Measurements from ENCODE around the gene RERE.
"Not testable (repeated sequence)": the region's sequence is repeated elsewhere in the genome, so short reads cannot be mapped to it uniquely, and the experiment has no call there.

Gene RERE

GRCh38 chr1:8704866-8705506 is 112.5 kb downstream of the RERE start:
- in situ Hi-C loops (cut with MboI; ENCODE audit: low pct_unique_long_range_greater_than_20kb, low sequenced_read_pairs) = no loop called here
- no peak for DNase-seq

GRCh38 chr1:8702850-8703810 is 114.3 kb downstream of the RERE start:
- peak; percentile 81 for DNase-seq

GRCh38 chr1:8702472-8702849 is 115.0 kb downstream of the RERE start:
- in situ Hi-C loops (cut with MboI; ENCODE audit: low pct_unique_long_range_greater_than_20kb, low sequenced_read_pairs) = no loop called here
- DNase-seq = peak; percentile 16

More at GRCh38 chr1:8702850-8703810, 114.3 kb downstream of the RERE start:
- in situ Hi-C loops (cut with MboI; ENCODE audit: low pct_unique_long_range_greater_than_20kb, low sequenced_read_pairs) = no loop called here

DNA sequence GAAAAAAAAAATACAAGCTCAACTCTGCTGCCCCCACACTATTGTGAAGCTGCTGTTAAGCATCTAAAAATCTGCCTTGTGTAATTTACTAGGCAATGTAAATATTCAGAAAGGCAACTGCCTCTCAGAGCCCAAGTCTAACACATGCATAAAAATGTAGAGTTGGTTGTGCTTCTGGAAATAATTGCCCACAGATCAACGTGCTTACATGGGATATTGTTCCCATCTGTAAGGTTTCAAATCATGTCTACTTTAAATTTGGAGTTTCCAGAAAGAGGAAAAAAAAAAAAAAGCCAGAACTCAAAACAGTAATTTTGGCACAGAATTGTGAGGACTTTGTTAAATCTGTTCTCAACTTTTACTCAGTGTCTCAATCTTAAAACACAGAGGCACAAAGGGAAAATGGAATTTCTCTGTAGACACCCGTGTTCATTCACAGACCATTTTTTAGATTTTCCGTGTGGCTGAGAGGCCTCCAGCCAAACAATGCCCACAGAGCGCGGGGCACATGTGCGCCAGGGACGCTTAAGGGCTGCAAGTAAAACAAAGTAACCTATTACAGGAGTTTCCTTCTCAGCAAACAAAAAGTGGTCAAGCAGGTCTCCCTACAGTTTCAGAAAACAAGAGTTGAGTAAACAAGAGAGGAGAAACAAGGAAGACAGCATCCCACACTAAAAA is 115.5 kb downstream of the RERE start:
- DNase-seq = no peak
- in situ Hi-C loops (cut with MboI; ENCODE audit: low pct_unique_long_range_greater_than_20kb, low sequenced_read_pairs) = no loop called here

GRCh38 chr1:8699679-8700078 is 117.8 kb downstream of the RERE start:
- in situ Hi-C loops (cut with MboI; ENCODE audit: low pct_unique_long_range_greater_than_20kb, low sequenced_read_pairs) = no loop called here
- DNase-seq = no peak

DNA sequence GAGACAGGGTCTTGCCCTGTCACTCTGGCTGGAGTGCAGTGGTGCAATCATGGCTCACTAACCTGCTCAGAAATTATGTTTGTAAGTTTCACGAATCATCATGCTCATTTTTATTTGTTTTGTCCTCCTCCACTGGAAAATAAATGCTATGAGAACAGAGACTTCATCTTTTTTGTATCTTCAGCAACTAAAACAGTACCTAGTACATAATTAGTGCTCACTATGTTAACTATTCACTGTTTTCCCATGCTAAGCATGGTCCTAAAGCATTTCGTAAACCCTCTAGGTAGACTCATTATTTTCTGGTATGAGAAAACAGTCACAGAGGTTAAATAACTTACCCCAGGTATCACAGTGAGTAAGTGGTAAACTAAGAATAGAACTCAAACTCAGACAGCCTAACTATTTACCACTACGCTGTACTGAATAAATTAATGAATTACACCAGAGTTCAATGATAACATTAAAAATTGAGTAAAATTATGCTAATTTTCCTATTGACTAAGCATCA is 118.4 kb downstream of the RERE start:
- in situ Hi-C loops (cut with MboI; ENCODE audit: low pct_unique_long_range_greater_than_20kb, low sequenced_read_pairs) = no loop called here
- no peak for DNase-seq

DNA sequence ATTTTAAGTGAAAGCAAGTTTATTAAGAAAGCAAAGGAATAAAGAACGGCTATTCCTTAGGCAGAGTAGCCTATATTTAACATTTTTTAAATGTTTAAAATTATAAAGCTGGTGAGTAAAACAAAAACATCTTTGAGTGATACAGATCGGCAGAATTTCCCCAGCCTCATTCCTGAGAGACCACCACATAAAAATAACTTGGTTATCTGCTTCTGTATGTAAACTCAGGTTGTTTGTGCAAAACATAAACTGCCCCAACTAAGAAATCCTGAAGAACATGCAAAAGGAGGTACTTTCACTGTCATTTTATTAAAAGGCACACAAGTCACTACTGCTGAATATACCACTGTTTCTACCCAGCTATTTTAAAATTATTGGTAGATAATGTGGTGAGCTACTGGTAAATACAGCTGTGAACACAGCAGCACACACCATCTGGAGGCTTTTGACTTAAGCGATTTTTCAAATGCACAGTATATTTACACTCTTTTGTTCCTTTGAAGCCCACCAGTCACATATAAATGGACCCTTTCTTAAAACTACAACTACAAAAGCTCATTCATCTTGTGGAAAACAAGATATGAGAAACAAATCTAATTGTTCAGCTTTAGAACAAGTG is 119.3 kb downstream of the RERE start:
- no peak for DNase-seq
- in situ Hi-C loops (cut with MboI; ENCODE audit: low pct_unique_long_range_greater_than_20kb, low sequenced_read_pairs) = no loop called here

DNA sequence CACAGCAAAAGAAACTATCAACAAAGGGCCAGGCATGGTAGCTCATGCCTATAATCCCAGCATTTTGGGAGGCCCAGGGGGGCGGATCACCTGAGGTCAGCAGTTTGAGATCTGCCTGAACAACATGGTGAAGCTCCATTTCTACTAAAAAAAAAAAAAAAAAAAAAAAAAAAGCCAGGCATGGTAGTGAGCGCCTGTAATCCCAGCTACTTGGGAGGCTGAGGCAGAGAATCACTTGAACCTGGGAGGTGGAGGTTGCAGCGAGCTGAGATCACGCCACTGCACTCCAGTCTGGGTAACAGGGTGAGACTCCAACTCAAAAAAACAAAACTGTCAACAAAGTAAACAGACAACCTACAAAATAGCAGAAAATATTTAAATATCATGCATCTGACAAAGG is 122.0 kb downstream of the RERE start:
- in situ Hi-C loops (cut with MboI; ENCODE audit: low pct_unique_long_range_greater_than_20kb, low sequenced_read_pairs) = not testable (repeated sequence)

DNA sequence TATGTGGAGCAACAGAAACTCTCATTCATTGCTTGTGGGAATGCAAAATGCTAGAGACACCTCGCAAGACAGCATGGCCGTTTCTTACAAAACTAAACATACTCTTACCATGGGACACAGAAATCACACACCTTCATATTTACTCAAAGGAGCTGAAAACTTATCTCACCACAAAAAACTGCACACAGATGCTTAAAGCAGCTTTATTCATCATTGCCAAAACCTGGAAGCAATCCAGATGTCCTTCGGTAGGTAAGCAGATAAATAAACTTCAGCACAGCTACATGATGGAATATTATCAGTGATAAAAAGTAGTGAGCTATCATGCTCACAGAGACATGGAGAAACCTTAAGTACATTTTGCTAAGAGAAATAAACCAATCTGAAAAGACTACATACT is 124.3 kb downstream of the RERE start:
- no peak for DNase-seq
- in situ Hi-C loops (cut with MboI; ENCODE audit: low pct_unique_long_range_greater_than_20kb, low sequenced_read_pairs) = no loop called here

More for the DNA sequence above, 122.0 kb downstream of the RERE start:
- DNase-seq = not testable (repeated sequence)

DNA sequence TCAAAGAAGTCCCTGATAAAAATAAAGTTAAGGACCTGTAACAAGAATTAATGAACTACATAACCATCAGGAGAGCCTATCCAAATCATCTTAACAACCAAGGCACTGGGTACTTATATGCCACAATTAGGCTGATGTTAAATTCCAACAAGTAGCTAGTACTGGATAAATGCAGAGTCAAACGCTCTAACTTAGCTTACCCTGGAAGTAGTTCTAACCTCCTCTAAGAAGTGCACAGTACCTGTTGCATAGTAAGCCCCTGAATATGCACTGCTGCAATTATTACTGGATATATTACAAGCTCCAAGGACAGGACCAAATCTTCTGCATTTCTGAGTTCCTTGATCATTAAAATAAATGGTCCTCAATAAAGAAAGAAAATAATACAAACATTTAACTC is 125.8 kb downstream of the RERE start:
- in situ Hi-C loops (cut with MboI; ENCODE audit: low pct_unique_long_range_greater_than_20kb, low sequenced_read_pairs) = no loop called here

DNA sequence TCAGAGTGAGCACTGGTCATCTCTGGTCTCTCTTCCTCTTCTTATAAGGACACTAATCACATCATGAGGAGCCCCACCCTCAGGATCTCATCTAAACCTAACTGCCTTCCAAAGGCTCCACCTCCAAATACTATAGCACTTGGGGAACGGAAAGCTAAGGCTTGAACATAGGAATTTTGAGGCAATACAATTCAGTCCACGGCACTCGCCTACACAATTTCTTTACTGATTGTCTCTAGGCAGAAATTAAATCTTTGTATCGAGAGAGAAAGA is 127.3 kb downstream of the RERE start:
- in situ Hi-C loops (cut with MboI; ENCODE audit: low pct_unique_long_range_greater_than_20kb, low sequenced_read_pairs) = no loop called here

More for the DNA sequence above, 125.8 kb downstream of the RERE start:
- no peak for DNase-seq

GRCh38 chr1:8689431-8690252 is 127.8 kb downstream of the RERE start:
- in situ Hi-C loops (cut with MboI; ENCODE audit: low pct_unique_long_range_greater_than_20kb, low sequenced_read_pairs) = no loop called here

More for the DNA sequence above, 127.3 kb downstream of the RERE start:
- no peak for DNase-seq

GRCh38 chr1:8687538-8687937 is 129.9 kb downstream of the RERE start:
- no peak for DNase-seq
- in situ Hi-C loops (cut with MboI; ENCODE audit: low pct_unique_long_range_greater_than_20kb, low sequenced_read_pairs) = no loop called here

More at GRCh38 chr1:8689431-8690252, 127.8 kb downstream of the RERE start:
- DNase-seq = no peak

- no peak for DNase-seq
- in situ Hi-C loops (cut with MboI; ENCODE audit: low pct_unique_long_range_greater_than_20kb, low sequenced_read_pairs) = no loop called here
These were observed 130.4 kb downstream of the RERE start for GRCh38 chr1:8687039-8687438.

DNA sequence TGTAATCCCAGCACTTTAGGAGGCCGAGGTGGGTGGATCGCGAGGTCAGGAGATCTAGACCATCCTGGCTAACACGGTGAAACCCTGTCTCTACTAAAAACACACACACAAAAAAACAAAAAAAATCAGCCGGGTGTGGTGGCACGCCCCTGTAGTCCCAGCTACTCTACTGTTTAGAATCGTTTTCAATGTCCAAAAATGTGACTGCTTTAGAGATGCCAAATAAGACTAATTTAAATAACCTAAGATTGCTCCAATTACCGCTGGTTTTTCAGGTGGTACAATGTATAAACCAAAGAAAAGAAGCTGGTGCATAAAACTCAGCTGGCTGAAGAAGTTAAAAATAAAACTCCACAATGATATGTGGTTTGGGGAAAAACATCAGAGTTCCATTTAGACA is 132.0 kb downstream of the RERE start:
- no peak for DNase-seq
- in situ Hi-C loops (cut with MboI; ENCODE audit: low pct_unique_long_range_greater_than_20kb, low sequenced_read_pairs) = no loop called here

GRCh38 chr1:8684590-8684989 is 132.8 kb downstream of the RERE start:
- in situ Hi-C loops (cut with MboI; ENCODE audit: low pct_unique_long_range_greater_than_20kb, low sequenced_read_pairs) = no loop called here
- no peak for DNase-seq

DNA sequence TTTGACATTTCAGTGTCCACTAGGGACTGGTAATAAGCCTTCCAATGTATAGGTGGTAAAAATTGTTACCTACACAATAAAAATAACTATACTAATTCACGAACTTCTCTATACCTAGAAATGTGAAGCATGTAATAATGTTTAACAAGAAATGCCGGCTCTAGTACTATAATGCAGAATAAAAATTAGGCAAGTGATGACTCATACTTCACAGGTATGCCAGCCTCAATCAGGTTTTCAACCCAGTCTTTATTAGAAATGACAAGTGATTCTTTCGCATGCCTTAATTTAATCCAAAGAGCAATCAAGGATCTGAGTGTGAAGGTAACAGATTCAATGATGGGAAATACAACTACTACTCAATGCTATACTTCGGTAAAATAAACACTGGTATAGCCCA is 134.9 kb downstream of the RERE start:
- DNase-seq = no peak
- in situ Hi-C loops (cut with MboI; ENCODE audit: low pct_unique_long_range_greater_than_20kb, low sequenced_read_pairs) = no loop called here

DNA sequence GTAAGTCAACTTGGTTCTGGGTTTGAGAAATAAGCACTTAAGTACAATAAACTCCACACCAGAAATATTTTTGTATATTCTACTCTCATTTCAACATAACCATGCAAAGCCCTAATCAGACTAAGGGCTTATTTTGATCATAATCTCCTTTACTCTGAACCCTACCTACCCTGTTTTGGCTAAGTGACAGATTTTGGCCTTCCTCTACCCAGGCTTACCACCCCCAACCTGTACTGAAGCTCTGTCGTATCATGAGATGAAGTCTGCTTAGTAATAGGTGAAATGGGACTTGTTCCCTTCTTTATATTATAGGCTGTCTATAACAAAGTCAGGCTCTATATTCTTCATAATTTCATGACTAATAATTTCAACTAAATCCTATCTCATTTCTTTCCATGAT is 135.5 kb downstream of the RERE start:
- in situ Hi-C loops (cut with MboI; ENCODE audit: low pct_unique_long_range_greater_than_20kb, low sequenced_read_pairs) = no loop called here

More for the DNA sequence above, 135.5 kb downstream of the RERE start:
- DNase-seq = no peak

Measured in KBM-7 (cell line).